Measurements from ENCODE around the gene PPFIBP1. TPM values are rescaled to one million over a fixed set of nuclear protein-coding genes. Genes with fewer than 3 reads are reported as not detected.
A peak's percentile ranks its signal among the peaks of the same experiment; 100 is the strongest.

Gene PPFIBP1
- total and polyA plus RNA-seq, 2 of the 13 experiments (the other 11 are each of a cell fraction or from before 2014, with no cell fraction given): 16.2 to 21.8 TPM

DNA sequence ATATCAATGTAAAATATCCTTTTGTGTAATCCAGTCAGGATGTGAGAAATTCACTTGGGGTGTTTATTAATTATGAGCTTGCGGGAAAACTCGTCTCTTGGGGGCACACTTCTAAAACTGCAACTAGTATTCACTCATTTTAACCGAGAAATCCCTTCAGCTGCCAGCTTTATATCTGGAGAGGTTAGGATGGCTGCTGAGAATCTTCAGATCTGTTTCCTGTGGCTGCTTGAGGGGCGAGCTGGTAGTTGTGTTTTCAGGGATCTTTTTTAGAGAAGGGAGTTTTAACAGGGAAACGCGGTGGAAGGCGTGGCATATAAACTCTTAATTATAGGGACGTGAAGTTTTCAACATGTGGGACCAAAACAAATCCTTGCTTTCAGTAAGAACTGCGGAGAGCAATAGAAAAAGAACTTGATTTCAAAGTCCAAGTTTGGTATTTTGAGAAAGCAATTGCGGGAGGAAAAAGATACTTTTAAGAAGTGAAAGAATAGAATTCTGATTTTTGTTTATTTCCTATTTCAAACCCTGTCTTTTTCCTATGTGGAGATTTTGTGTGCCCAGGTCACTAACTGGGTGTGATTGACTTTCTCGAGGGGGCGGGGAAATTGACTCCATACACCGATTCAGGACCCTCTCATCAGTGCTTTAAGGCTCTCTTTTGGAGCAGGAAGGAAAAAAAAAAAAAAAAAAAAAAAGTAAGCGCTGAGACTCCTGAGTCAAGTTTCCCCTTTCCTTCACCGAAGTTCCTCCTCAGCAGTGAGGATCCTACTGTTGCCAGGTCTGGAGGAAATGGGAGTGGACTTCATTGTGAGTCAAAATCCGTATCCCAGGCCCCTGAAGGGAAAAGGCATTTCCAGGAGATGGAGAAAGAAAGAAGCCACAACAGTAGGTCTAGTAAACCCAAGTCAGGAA, 1.1 kb downstream of the PPFIBP1 start:
- POLR2A ChIA-PET: interaction anchor here (0.8 to 2.9 kb wide), 5 partner anchors 23 to 99 kb away, joined by 3 to 65 read pairs (median 5); no protein-coding TSS in a partner anchor
- ATAC-seq: no peak

GRCh38 chr12:27527512-27527911, 3.5 kb downstream of the PPFIBP1 start:
- intact Hi-C loops (cut with micrococcal nuclease; ENCODE audit: unreplicated experiment): loop anchor here (10.0 kb wide), 1 partner anchor 177 kb away; no protein-coding TSS in a partner anchor
- no peak for FAIRE-seq
- Histone ChIP-seq H3K27ac (ENCODE audit: extremely low read length, insufficient read depth, low read length) (no peak overlapping the region), H3K4me2 (ENCODE audit: low read depth, low read length) (no peak overlapping the region), H3K27me3 (ENCODE audit: control insufficient read depth in 1 of 2, insufficient read depth in 2 of 2, low read length in 2 of 2) (no peaks in the 10 kb centered on the region; a peak in 1 of 5 replicates), H4K20me1 (ENCODE audit: insufficient read depth, low read length) (no peaks in the 10 kb centered on the region), H3K79me2 (ENCODE audit: insufficient read depth, low read length) (peaks cover 53% of the 10 kb centered on the region), H2AFZ (ENCODE audit: low read length) (no peak overlapping the region), H3K9me3 (ENCODE audit: low read length) (no peaks in the 10 kb centered on the region), H3K4me3 (replicated peaks in 1 of 3; ENCODE audit: insufficient read depth in 1 of 3, low read depth in 2 of 3, low read length in 3 of 3) (no peak overlapping the region), H3K36me3 (replicated peaks in 1 of 2; ENCODE audit: control insufficient read depth in 1 of 2, insufficient read depth in 2 of 2, low read length in 2 of 2) (no peaks in the 10 kb centered on the region), H3K9ac (ENCODE audit: insufficient read depth, low read depth, low read length) (no peak overlapping the region), H3K4me1 (ENCODE audit: insufficient read depth, low read length) (peaks cover 36% of the 10 kb centered on the region)
- DNase-seq (ENCODE audit: low spot score): no peak
- ChIA-PET POLR2A (no interaction called here), CTCF (ENCODE audit: low intra/inter-chr PET ratio, low total read pairs) (no interaction called here)
- in situ Hi-C loops (cut with HindIII; ENCODE audit: extremely low pct_ligation_motif_present, low pct_unique_long_range_greater_than_20kb): no loop called here
- 92% methylated on average over 9 of the region's 9 CpGs for WGBS (ENCODE audit: low lambda C conversion rate)
- ATAC-seq: no peak
- TF ChIP-seq CEBPB (IDR thresholded peaks at IDR 0.05; ENCODE audit: borderline replicate concordance, low read depth, low read length) (peak; percentile 73; the same call in 1 of the 2 replicates), FUBP1 (CRISPR knock-in tag; IDR thresholded peaks at IDR 0.05; ENCODE audit: borderline replicate concordance) (no peak)
- BruUV-seq (replicated peaks): no TSS peak

More for the DNA sequence above, 1.1 kb downstream of the PPFIBP1 start:
- no peaks in the 10 kb centered on the region for H4K20me1 ChIP-seq (ENCODE audit: insufficient read depth, low read length)
- BruUV-seq (replicated peaks): TSS peak; percentile 71
- in situ Hi-C loops (cut with HindIII; ENCODE audit: extremely low pct_ligation_motif_present, low pct_unique_long_range_greater_than_20kb): no loop called here
- H3K9me3 ChIP-seq (ENCODE audit: low read length): no peaks in the 10 kb centered on the region
- no peaks in the 10 kb centered on the region for H3K36me3 ChIP-seq (replicated peaks in 1 of 2; ENCODE audit: control insufficient read depth in 1 of 2, insufficient read depth in 2 of 2, low read length in 2 of 2)
- TF ChIP-seq ZNF546 (CRISPR knock-in tag; conservative IDR thresholded peaks at IDR 0.05) (0 out of 2 replicates have a peak, but pooled peaks have one; percentile 21), SRF (IDR thresholded peaks at IDR 0.05; ENCODE audit: low read depth, low read length) (no peak), GLI4 (CRISPR knock-in tag; IDR thresholded peaks at IDR 0.05; ENCODE audit: borderline replicate concordance) (0 out of 2 replicates have a peak, but pooled peaks have one; percentile 31)
- peak overlapping the region; percentile 82 for H3K4me2 ChIP-seq (ENCODE audit: low read depth, low read length)
- CTCF ChIA-PET (ENCODE audit: low intra/inter-chr PET ratio, low total read pairs): no interaction called here
- peaks cover 35% of the 10 kb centered on the region for H3K4me1 ChIP-seq (ENCODE audit: insufficient read depth, low read length)
- H2AFZ ChIP-seq (ENCODE audit: low read length): peak overlapping the region; percentile 40
- H3K79me2 ChIP-seq (ENCODE audit: insufficient read depth, low read length): peaks cover 40% of the 10 kb centered on the region
- FAIRE-seq (no peak), DNase-seq (ENCODE audit: low spot score) (no peak)
- WGBS (ENCODE audit: low lambda C conversion rate): 7% methylated on average over 16 of the region's 16 CpGs
- H3K4me3 ChIP-seq (replicated peaks in 1 of 3; ENCODE audit: insufficient read depth in 1 of 3, low read depth in 2 of 3, low read length in 3 of 3): peak overlapping the region; percentile 74 to 97 (median 93)
- H3K9ac ChIP-seq (ENCODE audit: insufficient read depth, low read depth, low read length): peak overlapping the region; percentile 89; the same call in 1 of the 2 replicates
- intact Hi-C loops (cut with micrococcal nuclease; ENCODE audit: unreplicated experiment): loop anchor here (1.0 to 10.0 kb wide), 3 partner anchors 24 to 180 kb away; no protein-coding TSS in a partner anchor
- no peaks in the 10 kb centered on the region; a peak in 1 of 5 replicates for H3K27me3 ChIP-seq (ENCODE audit: control insufficient read depth in 1 of 2, insufficient read depth in 2 of 2, low read length in 2 of 2)
- no peak overlapping the region for H3K27ac ChIP-seq (ENCODE audit: extremely low read length, insufficient read depth, low read length)
